Gastrocnemius medialis (tissue), 4 donors: ENCODE results near the gene CATSPERB. TPM values are rescaled to one million over a fixed set of nuclear protein-coding genes. Genes with fewer than 3 reads are reported as not detected.

ENCODE experiments used
- ATAC-seq, 2 donors: fragments of 150-250 bp; one replicate each; pipeline ENCODE4 v1.9.1; 2016
- DNase-seq, 2 donors: peaks; one replicate each; pipeline ENCODE4 v3.0.0-alpha.2; 2019
- H3K27ac ChIP-seq, 4 donors: fragments of 200-600 bp; sonication (generic); 1 replicate in 1 of 4; 2 replicates in 3 of 4; pipeline ENCODE4 v1.5.1; 2016 to 2018; ENCODE audit warnings: mild to moderate bottlenecking in 2 of 4, moderate library complexity in 1 of 4
- H3K27me3 ChIP-seq, 3 donors: fragments of 200-600 bp; sonication (generic) in 2 of 3; 1 replicate in 1 of 3; 2 replicates in 2 of 3; pipeline versions ENCODE4 v1.5.1 to v1.6.0; 2016 to 2019; ENCODE audit warnings: mild to moderate bottlenecking in 1 of 3, moderate library complexity in 1 of 3
- H3K36me3 ChIP-seq, 2 donors: fragments of 200-600 bp; sonication (generic) in 1 of 2; one replicate each; pipeline ENCODE4 v1.5.1; 2017 to 2018
- H3K4me1 ChIP-seq, 2 donors: fragments of 200-600 bp; sonication (generic) in 1 of 2; one replicate each; pipeline ENCODE4 v1.5.1; 2016 to 2017; ENCODE audit warnings: mild to moderate bottlenecking in 2 of 2
- H3K4me3 ChIP-seq, 4 donors: fragments of 200-600 bp; sonication (generic) in 3 of 4; 1 replicate in 1 of 4; 2 replicates in 3 of 4; pipeline ENCODE4 v1.5.1; 2016 to 2019; ENCODE audit warnings: mild to moderate bottlenecking in 2 of 4
- H3K9me3 ChIP-seq, 3 donors: fragments of 200-600 bp; sonication (generic) in 2 of 3; 1 replicate in 1 of 3; 2 replicates in 2 of 3; pipeline ENCODE4 v1.5.1; 2016 to 2019
- POLR2A ChIP-seq, 2 donors: fragments of 450-650 bp; IDR thresholded peaks; one replicate each; pipeline ENCODE4 v1.6.1; 2017; ENCODE audit warnings: antibody characterized with exemption in 2 of 2, mild to moderate bottlenecking in 2 of 2, moderate library complexity in 2 of 2
- in situ Hi-C, 4 donors: fragments of 200-750 bp; cut with MboI; loops; one replicate each; pipeline versions ENCODE4 v1.15.0 to v1.8.0; 2017; ENCODE audit warnings: low sequenced_read_pairs in 4 of 4
- intact Hi-C: fragments of 100-400 bp; cut with DNase I; formaldehyde crosslinking; loops from one replicate; pipeline ENCODE4 v1.15.1; 2023; ENCODE audit warnings: low total_unique reads
- total RNA-seq, 4 donors: library from RNA; depleted of rRNA; stranded (reverse); fragments of >200 nt; gene quantifications; one replicate each; pipeline versions ENCODE4 v1.1.0 to v1.2.3, GENCODE V29; 2016
- TF ChIP-seq, protein P1 (sequence below), 5 experiments: fragments of 450-650 bp in 3 of 5; fragments of 200-600 bp in 2 of 5; sonication (generic) in 2 of 5; IDR thresholded peaks in 4 of 5; conservative IDR thresholded peaks in 1 of 5; 1 replicate in 4 of 5; 2 replicates in 1 of 5; pipeline ENCODE4 v1.5.1; 2016 to 2019; ENCODE audit warnings: antibody characterized with exemption in 5 of 5, mild to moderate bottlenecking in 3 of 5, moderate library complexity in 3 of 5

CATSPERB gene
- total RNA-seq, 4 donors from 2014 or later, result 0.20 to 0.24 TPM; not detected in 2

GRCh38 chr14:91731018-91731417, 868 bp downstream of the CATSPERB start:
- no peaks in the 10 kb centered on the region for H3K27me3 ChIP-seq
- H3K4me1 ChIP-seq, result no peaks in the 10 kb centered on the region
- TF ChIP-seq POLR2A (IDR thresholded peaks at IDR 0.05), result no peak
- TF ChIP-seq, protein P1, sequence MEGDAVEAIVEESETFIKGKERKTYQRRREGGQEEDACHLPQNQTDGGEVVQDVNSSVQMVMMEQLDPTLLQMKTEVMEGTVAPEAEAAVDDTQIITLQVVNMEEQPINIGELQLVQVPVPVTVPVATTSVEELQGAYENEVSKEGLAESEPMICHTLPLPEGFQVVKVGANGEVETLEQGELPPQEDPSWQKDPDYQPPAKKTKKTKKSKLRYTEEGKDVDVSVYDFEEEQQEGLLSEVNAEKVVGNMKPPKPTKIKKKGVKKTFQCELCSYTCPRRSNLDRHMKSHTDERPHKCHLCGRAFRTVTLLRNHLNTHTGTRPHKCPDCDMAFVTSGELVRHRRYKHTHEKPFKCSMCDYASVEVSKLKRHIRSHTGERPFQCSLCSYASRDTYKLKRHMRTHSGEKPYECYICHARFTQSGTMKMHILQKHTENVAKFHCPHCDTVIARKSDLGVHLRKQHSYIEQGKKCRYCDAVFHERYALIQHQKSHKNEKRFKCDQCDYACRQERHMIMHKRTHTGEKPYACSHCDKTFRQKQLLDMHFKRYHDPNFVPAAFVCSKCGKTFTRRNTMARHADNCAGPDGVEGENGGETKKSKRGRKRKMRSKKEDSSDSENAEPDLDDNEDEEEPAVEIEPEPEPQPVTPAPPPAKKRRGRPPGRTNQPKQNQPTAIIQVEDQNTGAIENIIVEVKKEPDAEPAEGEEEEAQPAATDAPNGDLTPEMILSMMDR (IDR thresholded peaks at IDR 0.05 in 4 of 5, conservative IDR thresholded peaks at IDR 0.05 in 1 of 5), result no peak
- H3K4me3 ChIP-seq, result no peak overlapping the region
- in situ Hi-C loops (no loop called here), intact Hi-C loops (no loop called here)
- DNase-seq (no peak), ATAC-seq (no peak)
- H3K27ac ChIP-seq, result no peak overlapping the region
- no peaks in the 10 kb centered on the region for H3K9me3 ChIP-seq
- H3K36me3 ChIP-seq, result no peaks in the 10 kb centered on the region

DNA sequence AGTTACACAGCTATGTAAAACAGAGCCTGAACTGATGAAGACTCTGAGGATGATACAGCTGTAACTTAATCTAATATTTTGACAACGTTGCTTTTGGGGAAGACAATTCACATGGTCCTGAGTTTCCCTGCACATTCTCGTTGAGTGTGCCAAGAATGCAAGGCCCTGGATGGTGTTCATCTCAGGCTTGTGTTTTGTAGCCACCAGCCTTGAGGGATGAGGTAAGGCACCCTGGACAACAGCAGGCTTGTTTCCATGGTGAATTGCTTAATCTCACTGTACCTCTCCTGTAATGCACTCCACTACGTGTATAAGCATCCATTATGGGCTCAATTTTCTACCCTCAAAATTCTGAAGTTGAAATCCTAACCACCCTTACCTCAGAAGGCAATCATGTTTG, 2.1 kb downstream of the CATSPERB start:
- H3K4me1 ChIP-seq, result no peaks in the 10 kb centered on the region
- in situ Hi-C loops (no loop called here), intact Hi-C loops (no loop called here)
- no peak for ATAC-seq
- DNase-seq, result no peak
- no peak for TF ChIP-seq POLR2A (IDR thresholded peaks at IDR 0.05)
- TF ChIP-seq, protein P1 (IDR thresholded peaks at IDR 0.05 in 4 of 5, conservative IDR thresholded peaks at IDR 0.05 in 1 of 5), result no peak
- H3K27ac ChIP-seq, result no peak overlapping the region
- H3K27me3 ChIP-seq, result no peaks in the 10 kb centered on the region
- H3K9me3 ChIP-seq, result no peaks in the 10 kb centered on the region
- no peak overlapping the region for H3K4me3 ChIP-seq
- no peaks in the 10 kb centered on the region for H3K36me3 ChIP-seq

DNA sequence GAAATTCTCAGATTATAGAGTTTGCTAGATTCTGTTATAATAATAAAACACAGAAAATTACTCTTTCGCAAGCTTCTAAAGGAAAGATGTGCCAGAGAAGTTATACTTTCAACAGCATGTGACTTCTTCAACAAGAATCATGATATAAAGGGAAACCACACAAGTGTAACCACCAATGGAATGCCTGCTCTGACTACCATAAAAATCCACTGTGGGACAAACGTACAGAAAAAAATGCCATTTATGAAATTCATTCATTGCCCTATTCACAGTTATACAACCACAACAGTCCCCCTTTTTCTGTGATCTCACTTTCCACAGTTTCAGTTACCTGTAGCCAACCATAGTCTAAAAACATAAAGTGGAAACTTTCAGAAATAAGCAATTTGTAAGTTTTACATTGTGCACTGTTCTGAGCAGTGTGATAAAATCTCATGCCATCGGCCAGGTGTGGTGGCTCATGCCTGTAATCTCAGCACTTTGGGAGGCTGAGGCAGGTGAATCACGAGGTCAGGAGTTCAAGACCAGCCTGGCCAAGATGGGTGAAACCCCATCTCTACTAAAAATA, 3.2 kb downstream of the CATSPERB start:
- no peaks in the 10 kb centered on the region for H3K36me3 ChIP-seq
- no peak for TF ChIP-seq POLR2A (IDR thresholded peaks at IDR 0.05)
- TF ChIP-seq, protein P1 (IDR thresholded peaks at IDR 0.05 in 4 of 5, conservative IDR thresholded peaks at IDR 0.05 in 1 of 5), result no peak
- in situ Hi-C loops, result no loop called here
- no peak overlapping the region for H3K4me3 ChIP-seq
- no peaks in the 10 kb centered on the region for H3K27me3 ChIP-seq
- intact Hi-C loops, result no loop called here
- no peak overlapping the region for H3K27ac ChIP-seq
- no peaks in the 10 kb centered on the region for H3K4me1 ChIP-seq
- no peaks in the 10 kb centered on the region for H3K9me3 ChIP-seq
- DNase-seq, result no peak
- ATAC-seq, result no peak

DNA sequence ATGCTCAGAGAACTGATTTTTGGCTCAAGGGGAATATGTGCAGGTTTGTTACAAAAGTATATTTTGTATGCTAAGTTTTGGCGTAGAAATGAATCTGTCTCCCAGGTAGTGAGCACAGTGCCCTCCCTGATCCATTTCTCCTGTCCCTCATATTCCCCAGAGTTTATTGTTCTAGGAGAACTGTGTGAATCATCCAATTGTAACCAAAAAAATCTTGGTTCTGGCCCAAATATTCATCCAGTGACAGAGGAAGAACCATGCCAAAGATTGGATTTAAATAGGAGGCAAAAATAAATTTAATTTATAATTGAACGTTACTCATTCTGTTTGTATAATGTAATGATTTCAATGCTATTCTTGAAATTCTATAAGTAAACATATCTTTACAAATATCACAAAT, 4.8 kb downstream of the CATSPERB start:
- intact Hi-C loops, result no loop called here
- Histone ChIP-seq H3K4me1 (no peaks in the 10 kb centered on the region), H3K27ac (no peak overlapping the region), H3K4me3 (no peak overlapping the region), H3K27me3 (no peaks in the 10 kb centered on the region), H3K9me3 (no peaks in the 10 kb centered on the region), H3K36me3 (no peaks in the 10 kb centered on the region)
- ATAC-seq, result no peak
- TF ChIP-seq POLR2A (IDR thresholded peaks at IDR 0.05), result no peak
- TF ChIP-seq, protein P1 (IDR thresholded peaks at IDR 0.05 in 4 of 5, conservative IDR thresholded peaks at IDR 0.05 in 1 of 5), result no peak
- in situ Hi-C loops, result no loop called here
- no peak for DNase-seq

- ATAC-seq, result no peak
- in situ Hi-C loops (no loop called here), intact Hi-C loops (no loop called here)
- H3K4me1 ChIP-seq, result no peaks in the 10 kb centered on the region
- H3K36me3 ChIP-seq, result no peaks in the 10 kb centered on the region
- H3K4me3 ChIP-seq, result no peak overlapping the region
- no peaks in the 10 kb centered on the region for H3K9me3 ChIP-seq
- no peak overlapping the region for H3K27ac ChIP-seq
- no peak for DNase-seq
- TF ChIP-seq, protein P1 (IDR thresholded peaks at IDR 0.05 in 4 of 5, conservative IDR thresholded peaks at IDR 0.05 in 1 of 5), result no peak
- TF ChIP-seq POLR2A (IDR thresholded peaks at IDR 0.05), result no peak
- H3K27me3 ChIP-seq, result no peaks in the 10 kb centered on the region
Measured at GRCh38 chr14:91723501-91723900, 8.4 kb downstream of the CATSPERB start.
